ENCODE measurements around the gene C1orf105. TPM values are rescaled to one million over a fixed set of nuclear protein-coding genes. Genes with fewer than 3 reads are reported as not detected.
A peak's percentile ranks its signal among the peaks of the same experiment; 100 is the strongest.

Gene C1orf105
- total RNA-seq, 4 donors from 2014 or later: not detected

- 81 to 86% methylated on average over 2 of the region's 2 CpGs for WGBS, 2 donors
- DNase-seq: no peak
- H3K27ac ChIP-seq: no peak overlapping the region
- H3K4me1 ChIP-seq: peaks cover 4 to 10% of the 10 kb centered on the region in 2 donors
- no peaks in the 10 kb centered on the region for H3K9me3 ChIP-seq
- H3K36me3 ChIP-seq: no peaks in the 10 kb centered on the region
- H3K27me3 ChIP-seq: no peaks in the 10 kb centered on the region
- intact Hi-C loops (cut with DNase I): loop anchor here (10.0 kb wide), 2 partner anchors 277 to 443 kb away; no protein-coding TSS in a partner anchor
- H3K4me3 ChIP-seq (replicated peaks in 1 of 3): no peak overlapping the region
- TF ChIP-seq CTCF (IDR thresholded peaks at IDR 0.05) (no peak), POLR2A (IDR thresholded peaks at IDR 0.05) (no peak)
Measured at GRCh38 chr1:172447641-172448040, 27.2 kb downstream of the C1orf105 start.

GRCh38 chr1:172448995-172449584, 28.6 kb downstream of the C1orf105 start:
- no peak for DNase-seq
- intact Hi-C loops (cut with DNase I): loop anchor here (10.0 kb wide), 2 partner anchors 276 to 444 kb away; no protein-coding TSS in a partner anchor
- Histone ChIP-seq H3K9me3 (no peaks in the 10 kb centered on the region), H3K36me3 (no peaks in the 10 kb centered on the region), H3K4me3 (replicated peaks in 1 of 3) (no peak overlapping the region), H3K4me1 (peaks cover 0 to 2% of the 10 kb centered on the region in 2 donors), H3K27ac (no peak overlapping the region), H3K27me3 (no peaks in the 10 kb centered on the region)
- TF ChIP-seq POLR2A (IDR thresholded peaks at IDR 0.05): no peak
- no peak for TF ChIP-seq CTCF (IDR thresholded peaks at IDR 0.05)
- 68 to 80% methylated on average over 6 of the region's 6 CpGs for WGBS, 2 donors

GRCh38 chr1:172449585-172450523, 29.4 kb downstream of the C1orf105 start:
- Histone ChIP-seq H3K36me3 (no peaks in the 10 kb centered on the region), H3K4me3 (replicated peaks in 1 of 3) (no peak overlapping the region), H3K27ac (no peak overlapping the region), H3K27me3 (no peaks in the 10 kb centered on the region), H3K4me1 (no peaks in the 10 kb centered on the region), H3K9me3 (no peaks in the 10 kb centered on the region)
- WGBS, 2 donors: 51 to 53% methylated on average over 18 of the region's 18 CpGs
- peak; percentile 43 to 56 for DNase-seq
- TF ChIP-seq POLR2A (IDR thresholded peaks at IDR 0.05) (no peak), CTCF (IDR thresholded peaks at IDR 0.05) (peak; percentile 80 to 96 (median 93))
- intact Hi-C loops (cut with DNase I): loop anchor here (10.0 kb wide), 2 partner anchors 275 to 445 kb away; no protein-coding TSS in a partner anchor

GRCh38 chr1:172450524-172450885, 30.0 kb downstream of the C1orf105 start:
- no peaks in the 10 kb centered on the region for H3K9me3 ChIP-seq
- no peak overlapping the region for H3K27ac ChIP-seq
- intact Hi-C loops (cut with DNase I): no loop called here
- H3K36me3 ChIP-seq: no peaks in the 10 kb centered on the region
- 61 to 68% methylated on average over 7 of the region's 7 CpGs for WGBS, 2 donors
- no peak overlapping the region for H3K4me3 ChIP-seq (replicated peaks in 1 of 3)
- no peak for DNase-seq
- no peaks in the 10 kb centered on the region for H3K4me1 ChIP-seq
- no peaks in the 10 kb centered on the region for H3K27me3 ChIP-seq
- TF ChIP-seq CTCF (IDR thresholded peaks at IDR 0.05) (no peak), POLR2A (IDR thresholded peaks at IDR 0.05) (no peak)

GRCh38 chr1:172451002-172451443, 30.5 kb downstream of the C1orf105 start:
- TF ChIP-seq POLR2A (IDR thresholded peaks at IDR 0.05): no peak
- no peak for TF ChIP-seq CTCF (IDR thresholded peaks at IDR 0.05)
- intact Hi-C loops (cut with DNase I): no loop called here
- H3K4me1 ChIP-seq: no peaks in the 10 kb centered on the region
- DNase-seq: no peak
- no peaks in the 10 kb centered on the region for H3K27me3 ChIP-seq
- WGBS, 2 donors: 75 to 86% methylated on average over 2 of the region's 2 CpGs
- H3K4me3 ChIP-seq (replicated peaks in 1 of 3): no peak overlapping the region
- no peaks in the 10 kb centered on the region for H3K36me3 ChIP-seq
- no peaks in the 10 kb centered on the region for H3K9me3 ChIP-seq
- H3K27ac ChIP-seq: no peak overlapping the region
